ENCODE data around the gene SURF2.
"Not testable (repeated sequence)": the region's sequence is repeated elsewhere in the genome, so short reads cannot be mapped to it uniquely, and the experiment has no call there.

The SURF2 gene

GRCh38 chr9:133387680-133388079 lies 31.3 kb downstream of the SURF2 start:
- Mint-ChIP-seq H3K27ac (no peak overlapping the region), H3K4me1 (ENCODE audit: low read depth) (no peaks in the 10 kb centered on the region), H3K36me3 (ENCODE audit: low read depth) (no peaks in the 10 kb centered on the region), H3K4me3 (no peak overlapping the region), H3K9me3 (no peaks in the 10 kb centered on the region), H3K27me3 (ENCODE audit: low read depth) (no peaks in the 10 kb centered on the region)

- no peaks in the 10 kb centered on the region for H3K36me3 Mint-ChIP-seq (ENCODE audit: low read depth)
- no peak overlapping the region for H3K4me3 Mint-ChIP-seq
- no peaks in the 10 kb centered on the region for H3K4me1 Mint-ChIP-seq (ENCODE audit: low read depth)
- no peak overlapping the region for H3K27ac Mint-ChIP-seq
- no peaks in the 10 kb centered on the region for H3K9me3 Mint-ChIP-seq
- H3K27me3 Mint-ChIP-seq (ENCODE audit: low read depth) = no peaks in the 10 kb centered on the region
These were observed 32.7 kb downstream of the SURF2 start for GRCh38 chr9:133389025-133389557.

- Mint-ChIP-seq H3K27me3 (ENCODE audit: low read depth) (no peaks in the 10 kb centered on the region), H3K9me3 (no peaks in the 10 kb centered on the region), H3K36me3 (ENCODE audit: low read depth) (no peaks in the 10 kb centered on the region), H3K4me1 (ENCODE audit: low read depth) (no peaks in the 10 kb centered on the region), H3K4me3 (no peak overlapping the region), H3K27ac (no peak overlapping the region)
These were observed 33.2 kb downstream of the SURF2 start for GRCh38 chr9:133389562-133389961.

- no peaks in the 10 kb centered on the region for H3K36me3 Mint-ChIP-seq (ENCODE audit: low read depth)
- H3K4me3 Mint-ChIP-seq = no peak overlapping the region
- H3K27ac Mint-ChIP-seq = no peak overlapping the region
- H3K27me3 Mint-ChIP-seq (ENCODE audit: low read depth) = no peaks in the 10 kb centered on the region
- H3K9me3 Mint-ChIP-seq = no peaks in the 10 kb centered on the region
- H3K4me1 Mint-ChIP-seq (ENCODE audit: low read depth) = no peaks in the 10 kb centered on the region
These were observed 34.4 kb downstream of the SURF2 start for GRCh38 chr9:133390713-133391112.

- not testable (repeated sequence) for H3K27me3 Mint-ChIP-seq (ENCODE audit: low read depth); H3K36me3 Mint-ChIP-seq (ENCODE audit: low read depth); H3K9me3 Mint-ChIP-seq; H3K4me1 Mint-ChIP-seq (ENCODE audit: low read depth); H3K4me3 Mint-ChIP-seq; H3K27ac Mint-ChIP-seq
These were observed 35.1 kb downstream of the SURF2 start for GRCh38 chr9:133391449-133391848.

GRCh38 chr9:133392308-133392707 lies 36.0 kb downstream of the SURF2 start:
- H3K27ac Mint-ChIP-seq; H3K9me3 Mint-ChIP-seq; H3K4me1 Mint-ChIP-seq (ENCODE audit: low read depth); H3K36me3 Mint-ChIP-seq (ENCODE audit: low read depth); H3K27me3 Mint-ChIP-seq (ENCODE audit: low read depth); H3K4me3 Mint-ChIP-seq: not testable (repeated sequence)

GRCh38 chr9:133393399-133393798 lies 37.0 kb downstream of the SURF2 start:
- Mint-ChIP-seq H3K9me3 (no peaks in the 10 kb centered on the region), H3K4me3 (no peak overlapping the region), H3K27me3 (ENCODE audit: low read depth) (no peaks in the 10 kb centered on the region), H3K36me3 (ENCODE audit: low read depth) (no peaks in the 10 kb centered on the region), H3K4me1 (ENCODE audit: low read depth) (no peaks in the 10 kb centered on the region), H3K27ac (no peak overlapping the region)

- no peak overlapping the region for H3K27ac Mint-ChIP-seq
- H3K27me3 Mint-ChIP-seq (ENCODE audit: low read depth) = no peaks in the 10 kb centered on the region
- no peaks in the 10 kb centered on the region for H3K4me1 Mint-ChIP-seq (ENCODE audit: low read depth)
- H3K36me3 Mint-ChIP-seq (ENCODE audit: low read depth) = no peaks in the 10 kb centered on the region
- H3K4me3 Mint-ChIP-seq = no peak overlapping the region
- no peaks in the 10 kb centered on the region for H3K9me3 Mint-ChIP-seq
These were observed 38.4 kb downstream of the SURF2 start for GRCh38 chr9:133394687-133395271.

GRCh38 chr9:133396952-133397351 lies 40.6 kb downstream of the SURF2 start:
- Mint-ChIP-seq H3K4me1 (ENCODE audit: low read depth) (no peaks in the 10 kb centered on the region), H3K36me3 (ENCODE audit: low read depth) (no peaks in the 10 kb centered on the region)

GRCh38 chr9:133397370-133397769 lies 41.0 kb downstream of the SURF2 start:
- H3K36me3 Mint-ChIP-seq (ENCODE audit: low read depth) = no peaks in the 10 kb centered on the region

More at GRCh38 chr9:133396952-133397351, 40.6 kb downstream of the SURF2 start:
- Mint-ChIP-seq H3K27me3 (ENCODE audit: low read depth) (no peaks in the 10 kb centered on the region), H3K9me3 (no peaks in the 10 kb centered on the region), H3K27ac (no peak overlapping the region), H3K4me3 (no peak overlapping the region)

GRCh38 chr9:133397895-133398294 lies 41.5 kb downstream of the SURF2 start:
- Mint-ChIP-seq H3K36me3 (ENCODE audit: low read depth) (no peaks in the 10 kb centered on the region), H3K27ac (no peak overlapping the region), H3K4me3 (no peak overlapping the region), H3K4me1 (ENCODE audit: low read depth) (no peaks in the 10 kb centered on the region), H3K27me3 (ENCODE audit: low read depth) (no peaks in the 10 kb centered on the region), H3K9me3 (no peaks in the 10 kb centered on the region)

More at GRCh38 chr9:133397370-133397769, 41.0 kb downstream of the SURF2 start:
- Mint-ChIP-seq H3K27ac (no peak overlapping the region), H3K4me3 (no peak overlapping the region), H3K9me3 (no peaks in the 10 kb centered on the region), H3K4me1 (ENCODE audit: low read depth) (no peaks in the 10 kb centered on the region), H3K27me3 (ENCODE audit: low read depth) (no peaks in the 10 kb centered on the region)

- Mint-ChIP-seq H3K27ac (no peak overlapping the region), H3K36me3 (ENCODE audit: low read depth) (peaks cover under 1% of the 10 kb centered on the region), H3K27me3 (ENCODE audit: low read depth) (no peaks in the 10 kb centered on the region), H3K4me1 (ENCODE audit: low read depth) (no peaks in the 10 kb centered on the region), H3K9me3 (no peaks in the 10 kb centered on the region), H3K4me3 (no peak overlapping the region)
These were observed 43.9 kb downstream of the SURF2 start for GRCh38 chr9:133400292-133400691.

GRCh38 chr9:133401588-133401987 lies 45.2 kb downstream of the SURF2 start:
- no peak overlapping the region for H3K27ac Mint-ChIP-seq
- H3K4me3 Mint-ChIP-seq = no peak overlapping the region
- H3K27me3 Mint-ChIP-seq (ENCODE audit: low read depth) = no peaks in the 10 kb centered on the region
- H3K36me3 Mint-ChIP-seq (ENCODE audit: low read depth) = peaks cover 6% of the 10 kb centered on the region
- no peaks in the 10 kb centered on the region for H3K9me3 Mint-ChIP-seq
- no peaks in the 10 kb centered on the region for H3K4me1 Mint-ChIP-seq (ENCODE audit: low read depth)

- Mint-ChIP-seq H3K4me3 (no peak overlapping the region), H3K27ac (no peak overlapping the region), H3K27me3 (ENCODE audit: low read depth) (no peaks in the 10 kb centered on the region), H3K4me1 (ENCODE audit: low read depth) (peaks cover 5% of the 10 kb centered on the region), H3K9me3 (no peaks in the 10 kb centered on the region), H3K36me3 (ENCODE audit: low read depth) (peaks cover 14% of the 10 kb centered on the region)
These were observed 46.3 kb downstream of the SURF2 start for GRCh38 chr9:133402689-133403088.

- Mint-ChIP-seq H3K27me3 (ENCODE audit: low read depth) (no peaks in the 10 kb centered on the region), H3K4me3 (no peak overlapping the region), H3K9me3 (no peaks in the 10 kb centered on the region), H3K36me3 (ENCODE audit: low read depth) (peaks cover 20% of the 10 kb centered on the region), H3K27ac (no peak overlapping the region), H3K4me1 (ENCODE audit: low read depth) (peaks cover 5% of the 10 kb centered on the region)
These were observed 47.6 kb downstream of the SURF2 start for GRCh38 chr9:133403766-133404453.
